IMR-90 (cell line): Measurements from ENCODE around the gene FHAD1. TPM values are rescaled to one million over a fixed set of nuclear protein-coding genes. Genes with fewer than 3 reads are reported as not detected.

ENCODE experiments used
- ATAC-seq: fragments of 200-7000 bp; cut with Tn5 transposase; 2 replicates; pipeline ENCODE4 v1.9.1; 2020; ENCODE audit warnings: low read depth, mild to moderate bottlenecking, moderate library complexity
- BruUV-seq: library from RNA; stranded (reverse); fragments of 400-500 nt; replicated peaks from 2 replicates; lab custom pipeline; 2021; lab: Mats Ljungman, UMichigan
- CTCF ChIA-PET: fragments of 300-600 bp; formaldehyde crosslinking; extraction: SDS; loops from one replicate; lab custom pipeline; 2021; ENCODE audit warnings: antibody characterized with exemption; lab: Yijun Ruan, JAX
- POLR2A ChIA-PET: fragments of 300-600 bp; sonication (Branson Sonifier 250); formaldehyde crosslinking; loops from one replicate; lab custom pipeline; 2022; ENCODE audit warnings: antibody characterized with exemption; ENCODE audit not compliant: unreplicated experiment; lab: Charles Lee
- DNase-seq: peaks from one replicate; pipeline ENCODE4 v3.0.0; 2013
- H2AFZ ChIP-seq: replicated peaks from 2 replicates; pipeline ENCODE3; 2013; ENCODE audit warnings: low read length, mild to moderate bottlenecking; ENCODE audit not compliant: poor library complexity
- H2AK5ac ChIP-seq: 2 replicates; pipeline ENCODE4 v1.6.1; 2013; ENCODE audit warnings: low read depth, low read length, inconsistent platforms
- H2AK9ac ChIP-seq: replicated peaks from 2 replicates; pipeline ENCODE3; 2013; ENCODE audit warnings: mild to moderate bottlenecking, low read depth, low read length, moderate library complexity; ENCODE audit not compliant: poor library complexity
- H2BK120ac ChIP-seq: 2 replicates; pipeline ENCODE4 v1.6.1; 2013; ENCODE audit warnings: low read depth, low read length, inconsistent platforms
- H2BK15ac ChIP-seq: 3 replicates; pipeline ENCODE4 v1.6.1; 2013; ENCODE audit warnings: low read depth, low read length, inconsistent platforms
- H2BK20ac ChIP-seq: 2 replicates; pipeline ENCODE4 v1.6.1; 2013; ENCODE audit warnings: low read depth, mild to moderate bottlenecking, inconsistent platforms, low read length, moderate library complexity
- H2BK5ac ChIP-seq: 2 replicates; pipeline ENCODE4 v1.6.1; 2013; ENCODE audit warnings: mild to moderate bottlenecking, low read depth, low read length, inconsistent platforms; ENCODE audit not compliant: poor library complexity, severe bottlenecking
- H3K14ac ChIP-seq: replicated peaks from 2 replicates; pipeline ENCODE4 v1.6.1; 2013; ENCODE audit warnings: low read depth, low read length, inconsistent platforms
- H3K18ac ChIP-seq: 2 replicates; pipeline ENCODE4 v1.6.1; 2013; ENCODE audit warnings: low read depth, low read length, control low read depth
- H3K23ac ChIP-seq: 2 replicates; pipeline ENCODE4 v1.6.1; 2013; ENCODE audit warnings: low read depth, low read length, inconsistent platforms
- H3K27ac ChIP-seq: 2 replicates; pipeline ENCODE4 v1.5.1; 2013; ENCODE audit warnings: mild to moderate bottlenecking, control low read depth, low read length; ENCODE audit not compliant: insufficient read depth
- H3K27me3 ChIP-seq: 2 replicates; pipeline ENCODE4 v1.6.1; 2013; ENCODE audit warnings: low read length; ENCODE audit not compliant: control insufficient read depth, insufficient read depth
- H3K36me3 ChIP-seq: 2 replicates; pipeline ENCODE4 v1.6.1; 2013; ENCODE audit warnings: low read length, mixed read lengths; ENCODE audit not compliant: control insufficient read depth, insufficient read depth
- H3K4ac ChIP-seq: 2 replicates; pipeline ENCODE4 v1.6.1; 2013; ENCODE audit warnings: low read depth, low read length, inconsistent platforms
- H3K4me1 ChIP-seq: 2 replicates; pipeline ENCODE4 v1.6.1; 2013; ENCODE audit warnings: low read length, mixed read lengths; ENCODE audit not compliant: control insufficient read depth, insufficient read depth
- H3K4me2 ChIP-seq: 2 replicates; pipeline ENCODE4 v1.6.1; 2013; ENCODE audit warnings: low read depth, mild to moderate bottlenecking, control low read depth, low read length, moderate library complexity
- H3K4me3 ChIP-seq: 2 replicates; pipeline ENCODE4 v1.5.1; 2013; ENCODE audit warnings: low read depth, mild to moderate bottlenecking, control low read depth, low read length, moderate library complexity; ENCODE audit not compliant: insufficient read depth
- H3K56ac ChIP-seq: 2 replicates; pipeline ENCODE4 v1.6.1; 2013; ENCODE audit warnings: low read length, inconsistent platforms; ENCODE audit not compliant: insufficient read depth; ENCODE audit errors: extremely low read depth
- H3K79me1 ChIP-seq, 2 experiments: 2 replicates each; pipeline ENCODE4 v1.6.1; 2013; ENCODE audit warnings: low read length in 2 of 2, inconsistent platforms in 1 of 2, low read depth in 1 of 2
- H3K9ac ChIP-seq: 2 replicates; pipeline ENCODE4 v1.6.1; 2013; ENCODE audit warnings: low read depth, low read length, control low read depth
- H3K9me1 ChIP-seq: 2 replicates; pipeline ENCODE4 v1.6.1; 2013; ENCODE audit warnings: low read length, inconsistent platforms; ENCODE audit not compliant: insufficient read depth
- H3K9me3 ChIP-seq: 2 replicates; pipeline ENCODE4 v1.6.1; 2013; ENCODE audit warnings: low read length; ENCODE audit not compliant: control insufficient read depth, insufficient read depth
- H4K20me1 ChIP-seq: 2 replicates; pipeline ENCODE4 v1.6.1; 2013; ENCODE audit warnings: low read length, inconsistent platforms; ENCODE audit not compliant: insufficient read depth
- H4K5ac ChIP-seq: 2 replicates; pipeline ENCODE4 v1.6.1; 2013; ENCODE audit warnings: mild to moderate bottlenecking, low read depth, low read length, control low read depth
- H4K8ac ChIP-seq, 2 experiments: 2 replicates each; pipeline ENCODE4 v1.6.1; 2013; ENCODE audit warnings: low read depth in 2 of 2, low read length in 2 of 2, control low read depth in 1 of 2, inconsistent platforms in 1 of 2
- H4K91ac ChIP-seq: 2 replicates; pipeline ENCODE4 v1.6.1; 2013; ENCODE audit warnings: low read depth, low read length, inconsistent platforms; ENCODE audit not compliant: insufficient read depth
- BHLHE40 ChIP-seq: fragments of 150-350 bp; IDR thresholded peaks from 2 replicates; pipeline ENCODE4 v1.6.1; 2016; ENCODE audit warnings: mild to moderate bottlenecking, low read depth, low read length
- CEBPB ChIP-seq: IDR thresholded peaks from 2 replicates; pipeline ENCODE4 v1.6.1; 2012; ENCODE audit warnings: low read depth, low read length, improper control_type of control experiment
- CHD1 ChIP-seq: IDR thresholded peaks from 2 replicates; pipeline ENCODE4 v1.6.1; 2012; ENCODE audit warnings: low read depth, low read length, improper control_type of control experiment
- FOS ChIP-seq: fragments of 150-350 bp; IDR thresholded peaks from 2 replicates; pipeline ENCODE4 v1.6.1; 2016; ENCODE audit warnings: low read depth, low read length
- MAFK ChIP-seq: IDR thresholded peaks from 2 replicates; pipeline ENCODE4 v1.6.1; 2012; ENCODE audit warnings: low read depth, low read length, improper control_type of control experiment
- MAZ ChIP-seq: IDR thresholded peaks from 2 replicates; pipeline ENCODE4 v1.6.1; 2012; ENCODE audit warnings: low read depth, mild to moderate bottlenecking, low read length, improper control_type of control experiment, moderate library complexity, borderline replicate concordance
- MXI1 ChIP-seq: IDR thresholded peaks from 2 replicates; pipeline ENCODE4 v1.6.1; 2012; ENCODE audit warnings: low read depth, mild to moderate bottlenecking, low read length, moderate library complexity, borderline replicate concordance
- NFE2L2 ChIP-seq: fragments of 150-350 bp; IDR thresholded peaks from 2 replicates; pipeline ENCODE4 v1.6.1; 2016; ENCODE audit warnings: low read depth, mild to moderate bottlenecking, low read length
- POLR2A ChIP-seq: IDR thresholded peaks from 2 replicates; pipeline ENCODE4 v1.6.1; 2012; ENCODE audit warnings: mild to moderate bottlenecking, low read depth, low read length
- WGBS, 2 experiments: methylation state at CpG; one replicate each; pipeline versions ENCODE4 v1.1.5 to v1.1.7; 2013; ENCODE audit warnings: missing lambda C conversion rate in 2 of 2; ENCODE audit not compliant: insufficient read length in 1 of 2; ENCODE audit errors: extremely low coverage in 2 of 2; 5-methylcytosine and 5-hydroxymethylcytosine counted together
- dilution Hi-C: fragments of 300-500 bp; cut with HindIII; formaldehyde crosslinking; loops from one replicate; pipeline ENCODE4 v1.14.3; 2018; ENCODE audit warnings: low sequenced_read_pairs; ENCODE audit not compliant: unreplicated experiment
- in situ Hi-C: fragments of 300-500 bp; cut with MboI; formaldehyde crosslinking; loops from 3 replicates; pipeline ENCODE4 v1.14.3; 2019; ENCODE audit warnings: low sequenced_read_pairs, inconsistent platforms, mixed read lengths
- intact Hi-C: fragments of 100-400 bp; cut with micrococcal nuclease; formaldehyde crosslinking; loops from 2 replicates; pipeline ENCODE4 v1.10.0; 2022
- polyA plus RNA-seq, 3 experiments: library from polyadenylated mRNA; depleted of rRNA; stranded (reverse); fragments of >200 nt; gene quantifications; 2 replicates each; pipeline ENCODE4 v1.2.3, GENCODE V29; 2012; ENCODE audit warnings: low replicate concordance in 1 of 3
- total RNA-seq: library from RNA; depleted of rRNA; stranded (reverse); fragments of >200 nt; gene quantifications from 2 replicates; pipeline ENCODE4 v1.2.3, GENCODE V29; 2012
- TF ChIP-seq, protein P1 (sequence below): conservative IDR thresholded peaks from 2 replicates; pipeline ENCODE4 v1.5.1; 2012; ENCODE audit warnings: mild to moderate bottlenecking, low read depth, low read length, improper control_type of control experiment
- TF ChIP-seq, protein P2 (sequence below): fragments of 150-350 bp; IDR thresholded peaks from 2 replicates; pipeline ENCODE4 v1.6.1; 2016; ENCODE audit warnings: low read depth, mild to moderate bottlenecking, low read length, moderate library complexity, borderline replicate concordance

FHAD1 gene
- total and polyA plus RNA-seq, 2 of the 4 experiments (the other 2 are of a cell fraction): not detected

DNA sequence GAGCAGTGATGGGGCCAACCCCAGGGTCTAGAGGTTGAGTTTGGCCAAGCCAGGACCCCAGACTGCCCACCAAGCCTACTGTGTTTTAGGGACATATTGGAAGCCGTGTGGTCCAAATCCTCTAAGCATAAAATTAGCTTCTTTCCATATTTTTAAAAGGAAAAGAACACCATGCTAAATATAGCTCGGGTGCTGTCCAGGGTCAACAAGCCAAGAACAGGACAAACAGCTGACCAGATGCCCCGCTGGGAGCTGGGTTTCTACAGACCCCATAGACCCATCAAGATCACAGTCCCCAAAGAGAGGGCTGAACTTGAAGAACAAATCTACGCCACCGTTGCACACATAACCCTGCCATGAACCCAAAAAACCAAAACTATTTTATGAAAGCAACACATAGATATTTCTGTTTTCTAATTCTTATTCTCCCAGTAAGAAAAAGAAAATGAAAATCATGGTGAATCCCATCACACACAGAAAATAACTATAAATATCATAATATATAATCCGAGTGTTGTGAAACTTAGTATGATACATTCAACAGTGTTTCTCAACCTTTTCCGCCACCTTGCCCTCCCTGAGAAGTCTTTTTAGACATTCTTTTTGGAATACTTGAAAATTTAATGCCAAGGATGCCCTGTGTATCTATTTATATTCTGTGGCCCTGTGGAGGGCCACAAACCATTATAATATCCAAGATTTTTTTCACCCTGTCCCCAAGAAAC is 36.2 kb upstream of the FHAD1 start:
- no peak overlapping the region for H2BK120ac ChIP-seq
- H4K20me1 ChIP-seq: peaks cover 29% of the 10 kb centered on the region; the same call in 1 of the 2 replicates
- no peak overlapping the region for H3K4ac ChIP-seq
- H3K9me3 ChIP-seq: no peaks in the 10 kb centered on the region
- no peak overlapping the region for H3K9ac ChIP-seq
- ChIA-PET CTCF (interaction anchor here (0.7 to 0.9 kb wide), 2 partner anchors 10 to 113 kb away, joined by 3 read pairs; no protein-coding TSS in a partner anchor), POLR2A (interaction anchor here (1.0 kb wide), 1 partner anchor 14 kb away, joined by 3 read pairs; no protein-coding TSS in a partner anchor)
- H2AFZ ChIP-seq: no peak overlapping the region
- BruUV-seq: no TSS peak
- intact Hi-C loops: loop anchor here (5.0 kb wide), 2 partner anchors 36 to 61 kb away; partner anchors contain the start of gene FHAD1
- no peak overlapping the region for H2BK15ac ChIP-seq
- dilution Hi-C loops: no loop called here
- H2BK5ac ChIP-seq: no peak overlapping the region
- H3K14ac ChIP-seq: no peak overlapping the region
- H2AK9ac ChIP-seq: no peak overlapping the region
- no peak overlapping the region for H4K5ac ChIP-seq
- in situ Hi-C loops: no loop called here
- H3K4me2 ChIP-seq: no peak overlapping the region
- H3K9me1 ChIP-seq: peaks cover 24% of the 10 kb centered on the region
- H4K91ac ChIP-seq: no peak overlapping the region
- H3K4me1 ChIP-seq: peaks cover 34% of the 10 kb centered on the region
- H3K79me1 ChIP-seq: peaks cover 23 to 63% of the 10 kb centered on the region in 2 experiments
- ATAC-seq (no peak), DNase-seq (no peak)
- no CpG with 5 or more reads among the region's 7 CpGs for WGBS, 2 experiments
- H3K18ac ChIP-seq: no peak overlapping the region
- no peak overlapping the region for H3K4me3 ChIP-seq
- no peak overlapping the region for H3K56ac ChIP-seq
- H4K8ac ChIP-seq: no peak overlapping the region
- H3K27ac ChIP-seq: no peak overlapping the region
- peaks cover 7% of the 10 kb centered on the region; the same call in 1 of the 2 replicates for H3K36me3 ChIP-seq
- H2AK5ac ChIP-seq: no peak overlapping the region
- TF ChIP-seq BHLHE40 (no peak), MXI1 (no peak), FOS (no peak), CEBPB (no peak), MAFK (no peak), MAZ (no peak), NFE2L2 (no peak), POLR2A (no peak), CHD1 (no peak)
- TF ChIP-seq, protein P1, sequence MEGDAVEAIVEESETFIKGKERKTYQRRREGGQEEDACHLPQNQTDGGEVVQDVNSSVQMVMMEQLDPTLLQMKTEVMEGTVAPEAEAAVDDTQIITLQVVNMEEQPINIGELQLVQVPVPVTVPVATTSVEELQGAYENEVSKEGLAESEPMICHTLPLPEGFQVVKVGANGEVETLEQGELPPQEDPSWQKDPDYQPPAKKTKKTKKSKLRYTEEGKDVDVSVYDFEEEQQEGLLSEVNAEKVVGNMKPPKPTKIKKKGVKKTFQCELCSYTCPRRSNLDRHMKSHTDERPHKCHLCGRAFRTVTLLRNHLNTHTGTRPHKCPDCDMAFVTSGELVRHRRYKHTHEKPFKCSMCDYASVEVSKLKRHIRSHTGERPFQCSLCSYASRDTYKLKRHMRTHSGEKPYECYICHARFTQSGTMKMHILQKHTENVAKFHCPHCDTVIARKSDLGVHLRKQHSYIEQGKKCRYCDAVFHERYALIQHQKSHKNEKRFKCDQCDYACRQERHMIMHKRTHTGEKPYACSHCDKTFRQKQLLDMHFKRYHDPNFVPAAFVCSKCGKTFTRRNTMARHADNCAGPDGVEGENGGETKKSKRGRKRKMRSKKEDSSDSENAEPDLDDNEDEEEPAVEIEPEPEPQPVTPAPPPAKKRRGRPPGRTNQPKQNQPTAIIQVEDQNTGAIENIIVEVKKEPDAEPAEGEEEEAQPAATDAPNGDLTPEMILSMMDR: no peak
- TF ChIP-seq, protein P2, sequence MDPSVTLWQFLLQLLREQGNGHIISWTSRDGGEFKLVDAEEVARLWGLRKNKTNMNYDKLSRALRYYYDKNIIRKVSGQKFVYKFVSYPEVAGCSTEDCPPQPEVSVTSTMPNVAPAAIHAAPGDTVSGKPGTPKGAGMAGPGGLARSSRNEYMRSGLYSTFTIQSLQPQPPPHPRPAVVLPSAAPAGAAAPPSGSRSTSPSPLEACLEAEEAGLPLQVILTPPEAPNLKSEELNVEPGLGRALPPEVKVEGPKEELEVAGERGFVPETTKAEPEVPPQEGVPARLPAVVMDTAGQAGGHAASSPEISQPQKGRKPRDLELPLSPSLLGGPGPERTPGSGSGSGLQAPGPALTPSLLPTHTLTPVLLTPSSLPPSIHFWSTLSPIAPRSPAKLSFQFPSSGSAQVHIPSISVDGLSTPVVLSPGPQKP: no peak
- H3K27me3 ChIP-seq: no peaks in the 10 kb centered on the region
- no peak overlapping the region; the same call in 1 of the 2 replicates for H2BK20ac ChIP-seq
- H3K23ac ChIP-seq: no peak overlapping the region
